RWPE2 (cell line): ENCODE results near the gene LUZP2.
A peak's percentile ranks its signal among the peaks of the same experiment; 100 is the strongest.

Experiments
- ATAC-seq: fragments of 200-7000 bp; cut with Tn5 transposase; 3 replicates; pipeline ENCODE4 v1.9.1; 2021; ENCODE audit warnings: low read depth
- DNase-seq: peaks from one replicate; pipeline ENCODE4 v3.0.0-alpha.2; 2020; ENCODE audit warnings: low spot score
- H3K27ac ChIP-seq: fragments of 450-650 bp; 2 replicates; pipeline ENCODE4 v1.5.1; 2017; ENCODE audit warnings: mild to moderate bottlenecking; ENCODE audit not compliant: poor library complexity, severe bottlenecking
- H3K27me3 ChIP-seq: fragments of 250-450 bp; sonication (Bioruptor Pico); 2 replicates; pipeline ENCODE4 v1.5.1; 2021; ENCODE audit warnings: mild to moderate bottlenecking, moderate library complexity; ENCODE audit not compliant: insufficient read depth, poor library complexity, severe bottlenecking
- H3K36me3 ChIP-seq: fragments of 250-450 bp; sonication (Bioruptor Pico); 2 replicates; pipeline ENCODE4 v1.5.1; 2020; ENCODE audit warnings: low read depth, mild to moderate bottlenecking, moderate library complexity
- H3K4me1 ChIP-seq: fragments of 250-450 bp; sonication (Bioruptor Pico); 2 replicates; pipeline ENCODE4 v1.5.1; 2021; ENCODE audit warnings: mild to moderate bottlenecking, moderate library complexity; ENCODE audit not compliant: insufficient read depth, poor library complexity, severe bottlenecking
- H3K4me3 ChIP-seq: fragments of 250-450 bp; sonication (Bioruptor Pico); 2 replicates; pipeline ENCODE4 v1.5.1; 2021; ENCODE audit warnings: mild to moderate bottlenecking, moderate library complexity; ENCODE audit not compliant: severe bottlenecking
- H3K9me3 ChIP-seq: fragments of 250-450 bp; sonication (Bioruptor Pico); 2 replicates; pipeline ENCODE4 v1.5.1; 2021; ENCODE audit warnings: mild to moderate bottlenecking, moderate library complexity; ENCODE audit not compliant: severe bottlenecking
- CTCF ChIP-seq: fragments of 450-650 bp; IDR thresholded peaks from one replicate; pipeline ENCODE4 v1.5.1; 2017; ENCODE audit warnings: mild to moderate bottlenecking, moderate library complexity; ENCODE audit not compliant: poor library complexity, severe bottlenecking

LUZP2 gene

GRCh38 chr11:24755260-24755839 is 258.5 kb downstream of the LUZP2 start:
- Histone ChIP-seq H3K27ac (no peak overlapping the region), H3K4me1 (no peaks in the 10 kb centered on the region), H3K9me3 (no peaks in the 10 kb centered on the region), H3K36me3 (no peaks in the 10 kb centered on the region), H3K27me3 (no peaks in the 10 kb centered on the region), H3K4me3 (no peak overlapping the region)
- ATAC-seq = no peak
- DNase-seq = no peak
- no peak for TF ChIP-seq CTCF

- no peak for DNase-seq
- H3K4me3 ChIP-seq = no peak overlapping the region
- no peaks in the 10 kb centered on the region for H3K9me3 ChIP-seq
- H3K27me3 ChIP-seq = no peaks in the 10 kb centered on the region
- no peak for TF ChIP-seq CTCF
- H3K36me3 ChIP-seq = no peaks in the 10 kb centered on the region
- H3K4me1 ChIP-seq = no peaks in the 10 kb centered on the region
- no peak for ATAC-seq
- H3K27ac ChIP-seq = no peak overlapping the region
Measured at GRCh38 chr11:24759742-24760141, 262.9 kb downstream of the LUZP2 start.

GRCh38 chr11:24760681-24761080 is 263.8 kb downstream of the LUZP2 start:
- no peaks in the 10 kb centered on the region for H3K27me3 ChIP-seq
- peak; percentile 58; the same call in 2 of the 3 replicates for ATAC-seq
- no peaks in the 10 kb centered on the region for H3K9me3 ChIP-seq
- no peak overlapping the region for H3K27ac ChIP-seq
- no peak for TF ChIP-seq CTCF
- DNase-seq = no peak
- H3K4me1 ChIP-seq = no peaks in the 10 kb centered on the region
- no peaks in the 10 kb centered on the region for H3K36me3 ChIP-seq
- H3K4me3 ChIP-seq = no peak overlapping the region

- no peak for TF ChIP-seq CTCF
- Histone ChIP-seq H3K36me3 (no peaks in the 10 kb centered on the region), H3K4me1 (no peaks in the 10 kb centered on the region), H3K27me3 (no peaks in the 10 kb centered on the region), H3K27ac (no peak overlapping the region), H3K4me3 (no peak overlapping the region), H3K9me3 (no peaks in the 10 kb centered on the region)
- ATAC-seq = no peak
- DNase-seq = no peak
Measured at GRCh38 chr11:24762076-24762475, 265.2 kb downstream of the LUZP2 start.

- Histone ChIP-seq H3K9me3 (no peaks in the 10 kb centered on the region), H3K27me3 (no peaks in the 10 kb centered on the region), H3K27ac (no peak overlapping the region), H3K36me3 (no peaks in the 10 kb centered on the region), H3K4me1 (no peaks in the 10 kb centered on the region), H3K4me3 (no peak overlapping the region)
- no peak for TF ChIP-seq CTCF
- no peak for DNase-seq
- no peak for ATAC-seq
Measured at GRCh38 chr11:24767411-24767810, 270.6 kb downstream of the LUZP2 start.
